Activated B cell treated with CpG ODN at 0.5 μM for 24 hours (primary cell): ENCODE data around the gene TUBB1. TPM values are rescaled to one million over a fixed set of nuclear protein-coding genes. Genes with fewer than 3 reads are reported as not detected.

Experiments
- ATAC-seq: fragments of 200-7000 bp; cut with Tn5 transposase; one replicate; pipeline ENCODE4 v1.10.0; 2021; ENCODE audit warnings: low read depth, mild to moderate bottlenecking, moderate library complexity
- CTCF ChIA-PET: fragments of 350-600 bp; sonication (Branson Sonifier 250); formaldehyde crosslinking; loops from one replicate; lab custom pipeline; 2021; ENCODE audit warnings: antibody characterized with exemption; lab: Charles Lee
- POLR2A ChIA-PET: fragments of 350-600 bp; sonication (Branson Sonifier 250); formaldehyde crosslinking; loops from one replicate; lab custom pipeline; 2021; ENCODE audit warnings: antibody characterized with exemption; lab: Charles Lee
- DNase-seq: peaks from one replicate; pipeline ENCODE4 v3.0.0; 2022
- H3K27ac Mint-ChIP-seq: one replicate; pipeline ENCODE4 v1.8.0; 2020; ENCODE audit warnings: mixed read lengths
- H3K27me3 Mint-ChIP-seq: one replicate; pipeline ENCODE4 v1.8.0; 2021; ENCODE audit warnings: mixed read lengths
- H3K36me3 Mint-ChIP-seq: one replicate; pipeline ENCODE4 v1.8.0; 2021; ENCODE audit warnings: low read depth, mixed read lengths
- H3K4me1 Mint-ChIP-seq: one replicate; pipeline ENCODE4 v1.8.0; 2021; ENCODE audit warnings: mixed read lengths
- H3K4me3 Mint-ChIP-seq: one replicate; pipeline ENCODE4 v1.8.0; 2020; ENCODE audit warnings: mild to moderate bottlenecking, mixed read lengths
- H3K9me3 Mint-ChIP-seq: one replicate; pipeline ENCODE4 v1.8.0; 2020; ENCODE audit warnings: mixed read lengths
- intact Hi-C: fragments of 100-400 bp; cut with micrococcal nuclease; formaldehyde crosslinking; loops from one replicate; pipeline ENCODE4 v1.15.1; 2024
- total RNA-seq: library from RNA; stranded (reverse); gene quantifications from 2 replicates; pipeline ENCODE4 v1.2.3, GENCODE V29; 2022
- TF ChIP-seq, protein P1 (sequence below): fragments of 200-600 bp; IDR thresholded peaks from one replicate; pipeline ENCODE4 v1.8.0; 2022; ENCODE audit warnings: antibody characterized with exemption, mild to moderate bottlenecking

TUBB1 gene
- total RNA-seq, 1 donor from 2014 or later = 0.09 TPM

DNA sequence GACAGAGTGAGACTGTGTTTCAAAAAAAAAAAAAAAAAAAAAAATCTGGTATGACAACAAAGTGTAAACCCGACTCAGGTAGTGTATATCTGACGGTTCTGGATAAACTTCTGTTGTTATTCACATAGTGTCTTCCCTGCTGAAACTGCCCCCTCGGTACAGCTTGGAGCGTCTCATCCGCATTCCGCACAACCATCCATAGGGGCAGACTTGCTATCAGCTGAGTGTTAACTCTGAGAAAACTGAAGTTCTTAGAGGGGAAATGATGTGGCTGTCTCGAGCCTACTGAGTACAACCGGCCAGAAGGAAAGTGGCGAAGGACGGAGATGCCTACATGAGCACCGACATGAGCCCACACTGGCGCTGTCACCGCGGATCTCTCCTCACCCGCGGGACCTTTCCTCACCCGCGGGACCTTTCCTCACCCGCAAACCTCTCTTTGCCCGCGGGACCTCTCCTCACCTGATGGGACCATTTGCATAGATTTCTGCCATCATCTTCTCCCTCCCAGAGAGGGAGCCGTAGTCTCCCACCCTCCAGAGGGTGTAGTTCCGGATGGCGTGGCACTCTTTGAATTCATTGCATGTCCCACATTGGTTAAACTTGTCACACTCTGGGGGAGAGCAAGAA lies 22.0 kb upstream of the TUBB1 start:
- POLR2A ChIA-PET = interaction anchor here (1.6 kb wide), 2 partner anchors 11 to 35 kb away, joined by 4 to 7 read pairs; partner anchors contain the start of gene ATP5F1E
- ATAC-seq (no peak), DNase-seq (no peak)
- intact Hi-C loops = no loop called here
- CTCF ChIA-PET = no interaction called here
- TF ChIP-seq, protein P1, sequence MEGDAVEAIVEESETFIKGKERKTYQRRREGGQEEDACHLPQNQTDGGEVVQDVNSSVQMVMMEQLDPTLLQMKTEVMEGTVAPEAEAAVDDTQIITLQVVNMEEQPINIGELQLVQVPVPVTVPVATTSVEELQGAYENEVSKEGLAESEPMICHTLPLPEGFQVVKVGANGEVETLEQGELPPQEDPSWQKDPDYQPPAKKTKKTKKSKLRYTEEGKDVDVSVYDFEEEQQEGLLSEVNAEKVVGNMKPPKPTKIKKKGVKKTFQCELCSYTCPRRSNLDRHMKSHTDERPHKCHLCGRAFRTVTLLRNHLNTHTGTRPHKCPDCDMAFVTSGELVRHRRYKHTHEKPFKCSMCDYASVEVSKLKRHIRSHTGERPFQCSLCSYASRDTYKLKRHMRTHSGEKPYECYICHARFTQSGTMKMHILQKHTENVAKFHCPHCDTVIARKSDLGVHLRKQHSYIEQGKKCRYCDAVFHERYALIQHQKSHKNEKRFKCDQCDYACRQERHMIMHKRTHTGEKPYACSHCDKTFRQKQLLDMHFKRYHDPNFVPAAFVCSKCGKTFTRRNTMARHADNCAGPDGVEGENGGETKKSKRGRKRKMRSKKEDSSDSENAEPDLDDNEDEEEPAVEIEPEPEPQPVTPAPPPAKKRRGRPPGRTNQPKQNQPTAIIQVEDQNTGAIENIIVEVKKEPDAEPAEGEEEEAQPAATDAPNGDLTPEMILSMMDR = no peak
- Mint-ChIP-seq H3K4me3 (no peak overlapping the region), H3K27me3 (no peaks in the 10 kb centered on the region), H3K9me3 (no peaks in the 10 kb centered on the region), H3K4me1 (peaks cover 55% of the 10 kb centered on the region), H3K36me3 (peaks cover 95% of the 10 kb centered on the region), H3K27ac (peak overlapping the region; percentile 9)

DNA sequence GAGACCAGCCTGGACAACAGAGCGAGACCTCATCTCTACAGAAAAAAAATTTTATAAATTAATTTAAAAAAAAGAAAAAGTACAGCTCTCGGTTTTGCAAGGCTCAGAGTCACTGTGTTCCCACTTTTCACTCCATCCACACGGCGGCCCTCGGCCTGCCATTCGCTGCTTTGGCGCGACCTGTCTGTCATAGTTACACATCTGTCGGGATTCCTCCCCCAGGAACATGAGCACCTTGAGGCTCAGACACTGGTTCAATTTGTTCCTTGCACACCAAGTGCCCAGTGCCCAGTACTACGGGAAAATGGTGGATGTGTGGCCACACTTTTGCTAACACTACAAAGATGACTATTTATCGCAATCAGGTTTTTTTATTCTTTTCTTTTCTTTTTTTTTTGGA lies 20.6 kb upstream of the TUBB1 start:
- H3K36me3 Mint-ChIP-seq = peaks cover 95% of the 10 kb centered on the region
- no peaks in the 10 kb centered on the region for H3K27me3 Mint-ChIP-seq
- DNase-seq (no peak), ATAC-seq (no peak)
- CTCF ChIA-PET = no interaction called here
- intact Hi-C loops = no loop called here
- POLR2A ChIA-PET = interaction anchor here (1.1 to 1.6 kb wide), 2 partner anchors 8 to 34 kb away, joined by 3 to 7 read pairs; partner anchors contain the start of gene ATP5F1E
- TF ChIP-seq, protein P1 = no peak
- no peak overlapping the region for H3K4me3 Mint-ChIP-seq
- peaks cover 56% of the 10 kb centered on the region for H3K4me1 Mint-ChIP-seq
- no peaks in the 10 kb centered on the region for H3K9me3 Mint-ChIP-seq
- H3K27ac Mint-ChIP-seq = no peak overlapping the region

DNA sequence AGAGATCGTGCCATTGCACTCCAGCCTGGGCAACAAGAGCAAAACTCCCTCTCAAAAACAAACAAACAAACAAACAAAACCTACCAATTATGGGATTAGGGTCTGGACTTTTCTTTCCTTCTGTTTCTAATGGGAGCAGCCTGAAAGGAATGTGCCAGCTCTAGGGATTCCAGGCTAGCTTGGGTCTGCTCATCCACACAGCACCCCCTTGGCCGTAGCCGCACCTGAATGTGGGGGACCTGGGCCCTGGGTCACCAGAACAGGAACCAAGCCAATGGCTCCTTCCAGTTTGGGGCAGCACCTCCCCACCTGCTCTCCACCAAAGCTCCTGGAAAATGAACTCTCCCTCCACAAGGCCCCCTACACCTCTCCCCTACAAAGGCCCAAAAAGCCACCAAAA lies 18.9 kb upstream of the TUBB1 start:
- peaks cover 95% of the 10 kb centered on the region for H3K36me3 Mint-ChIP-seq
- DNase-seq (no peak), ATAC-seq (no peak)
- H3K27ac Mint-ChIP-seq = no peak overlapping the region
- H3K4me1 Mint-ChIP-seq = peaks cover 56% of the 10 kb centered on the region
- no peaks in the 10 kb centered on the region for H3K27me3 Mint-ChIP-seq
- no peak overlapping the region for H3K4me3 Mint-ChIP-seq
- intact Hi-C loops = loop anchor here (10.0 kb wide), 4 partner anchors 346 to 1516 kb away; partner anchors contain the start of genes RAB22A and STX16
- POLR2A ChIA-PET = interaction anchor here (0.9 to 1.8 kb wide), 2 partner anchors 10 to 32 kb away, joined by 3 to 13 read pairs; partner anchors contain the start of gene ATP5F1E
- TF ChIP-seq, protein P1 = no peak
- CTCF ChIA-PET = interaction anchor here (0.6 kb wide), 1 partner anchor 102 kb away, joined by 4 read pairs; no protein-coding TSS in a partner anchor
- no peaks in the 10 kb centered on the region for H3K9me3 Mint-ChIP-seq

DNA sequence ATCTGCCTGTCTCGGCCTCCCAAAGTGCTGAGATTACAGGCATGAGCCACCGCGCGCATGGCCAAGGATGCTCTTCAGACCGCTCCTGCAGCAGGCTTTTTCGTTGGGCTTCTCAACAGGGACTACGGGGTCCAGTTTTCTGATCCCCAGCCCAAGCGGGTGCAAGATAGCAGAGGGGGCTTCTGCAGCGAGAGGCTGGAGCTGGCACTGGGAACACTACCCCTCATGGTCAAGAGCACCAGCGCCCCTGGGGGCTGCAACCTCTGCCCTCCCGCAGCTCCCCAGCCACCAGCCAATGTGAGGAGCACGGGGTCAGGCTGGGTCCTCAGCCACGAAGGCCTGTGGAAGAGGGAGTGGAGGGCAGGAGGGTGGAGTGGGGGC lies 18.2 kb upstream of the TUBB1 start:
- intact Hi-C loops = loop anchor here (10.0 kb wide), 4 partner anchors 346 to 1516 kb away; partner anchors contain the start of genes RAB22A and STX16
- peaks cover 52% of the 10 kb centered on the region for H3K4me1 Mint-ChIP-seq
- CTCF ChIA-PET = no interaction called here
- H3K9me3 Mint-ChIP-seq = no peaks in the 10 kb centered on the region
- TF ChIP-seq, protein P1 = no peak
- H3K27ac Mint-ChIP-seq = no peak overlapping the region
- H3K4me3 Mint-ChIP-seq = no peak overlapping the region
- DNase-seq (no peak), ATAC-seq (no peak)
- H3K36me3 Mint-ChIP-seq = peaks cover 89% of the 10 kb centered on the region
- POLR2A ChIA-PET = no interaction called here
- no peaks in the 10 kb centered on the region for H3K27me3 Mint-ChIP-seq

DNA sequence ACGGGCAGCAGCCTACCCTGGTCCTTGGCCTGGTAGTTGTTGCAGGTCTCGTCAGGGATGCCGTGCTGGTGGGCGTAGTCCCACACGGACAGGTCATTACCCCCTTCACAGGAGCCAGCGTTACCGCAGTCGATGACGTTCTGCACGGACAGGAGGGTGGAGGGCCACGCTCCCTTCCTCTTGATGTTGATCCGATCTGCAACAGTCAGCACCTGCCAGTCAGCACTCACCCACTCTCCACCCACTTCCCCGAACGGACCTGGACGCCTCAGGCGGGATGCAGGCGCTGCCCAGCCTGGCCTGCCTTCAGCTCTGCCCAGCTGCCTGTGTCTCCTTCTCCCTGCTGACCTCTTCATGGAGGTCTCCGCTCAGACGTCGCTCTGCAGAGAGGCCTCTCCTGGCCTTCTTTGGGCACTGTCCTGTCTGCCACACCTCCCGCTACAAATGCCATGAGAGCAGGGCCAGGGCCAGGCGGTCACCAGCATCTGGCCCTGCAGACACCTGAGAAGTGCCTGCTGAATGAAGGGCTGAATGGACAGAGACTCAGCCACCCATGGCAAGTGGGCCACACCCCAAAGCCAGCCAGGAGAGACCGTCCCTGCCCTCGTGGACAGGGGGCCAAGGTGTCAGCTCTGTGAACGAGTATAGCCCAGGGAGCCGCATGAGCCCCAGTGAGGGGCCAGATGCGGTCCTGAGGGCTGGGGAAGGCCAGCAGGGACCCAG lies 17.6 kb upstream of the TUBB1 start:
- ChIA-PET POLR2A (interaction anchor here (4.4 kb wide), 1 partner anchor 8 kb away, joined by 38 read pairs; no protein-coding TSS in a partner anchor), CTCF (no interaction called here)
- H3K27me3 Mint-ChIP-seq = no peaks in the 10 kb centered on the region
- TF ChIP-seq, protein P1 = no peak
- no peaks in the 10 kb centered on the region for H3K9me3 Mint-ChIP-seq
- no peak overlapping the region for H3K4me3 Mint-ChIP-seq
- ATAC-seq = no peak
- intact Hi-C loops = loop anchor here (10.0 kb wide), 4 partner anchors 347 to 1517 kb away; partner anchors contain the start of genes RAB22A and STX16
- H3K4me1 Mint-ChIP-seq = peaks cover 50% of the 10 kb centered on the region
- DNase-seq = no peak
- H3K27ac Mint-ChIP-seq = no peak overlapping the region
- H3K36me3 Mint-ChIP-seq = peaks cover 83% of the 10 kb centered on the region
